HG03135 (cell line): ENCODE results near the gene ITGA2.
A peak's percentile ranks its signal among the peaks of the same experiment; 100 is the strongest.
"Not testable (repeated sequence)": the region's sequence is repeated elsewhere in the genome, so short reads cannot be mapped to it uniquely, and the experiment has no call there.

Experiments used
- ATAC-seq: cut with Tn5 transposase; IDR thresholded peaks from one replicate; pipeline ENCODE4 v1.9.1; 2021; ENCODE audit warnings: mild to moderate bottlenecking, moderate library complexity; ENCODE audit not compliant: unreplicated experiment

The ITGA2 gene

DNA sequence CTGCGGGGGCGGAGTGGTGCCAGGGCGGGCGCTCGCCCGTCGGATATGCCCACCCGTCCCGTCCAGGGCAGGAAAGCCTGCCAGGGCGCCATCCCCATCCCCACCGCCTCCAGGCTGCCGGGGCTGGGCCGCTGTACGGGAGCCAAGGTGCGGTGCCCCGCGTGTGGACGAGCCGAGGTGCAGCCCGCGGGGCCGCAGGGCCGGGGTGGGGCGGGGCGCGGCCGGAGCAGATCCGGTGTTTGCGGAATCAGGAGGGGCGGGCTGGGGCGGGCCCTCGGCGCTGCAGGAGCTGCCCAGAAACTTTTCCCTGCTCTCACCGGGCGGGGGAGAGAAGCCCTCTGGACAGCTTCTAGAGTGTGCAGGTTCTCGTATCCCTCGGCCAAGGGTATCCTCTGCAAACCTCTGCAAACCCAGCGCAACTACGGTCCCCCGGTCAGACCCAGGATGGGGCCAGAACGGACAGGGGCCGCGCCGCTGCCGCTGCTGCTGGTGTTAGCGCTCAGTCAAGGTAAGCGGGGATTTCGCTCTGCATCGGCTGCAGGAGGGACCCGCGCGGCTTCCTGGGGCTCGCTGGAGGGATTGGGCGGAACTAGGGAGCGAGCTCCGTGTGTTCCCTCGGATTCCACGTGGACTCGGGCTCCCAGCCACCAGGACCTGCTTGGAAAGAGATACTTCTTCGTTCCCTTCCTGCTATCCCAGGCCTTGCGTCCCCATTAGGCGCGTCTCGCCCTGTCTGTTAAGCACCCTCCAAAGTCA lies at the start of gene ITGA2:
Gene ITGA2 (plus strand): TSS at position 328 of the 756 bp plus-strand sequence. CDS start 117 bp downstream, at position 445.
- peak; percentile 64 for ATAC-seq

- peak; percentile 60 for ATAC-seq
These were observed 45.9 kb upstream of the ITGA2 start for GRCh38 chr5:52943285-52943684.

GRCh38 chr5:52943808-52944207 lies 45.3 kb upstream of the ITGA2 start:
- ATAC-seq: no peak

- no peak for ATAC-seq
These were observed 44.1 kb upstream of the ITGA2 start for GRCh38 chr5:52945040-52945439.

GRCh38 chr5:52947208-52947607 lies 41.9 kb upstream of the ITGA2 start:
- ATAC-seq: no peak

- ATAC-seq: no peak
These were observed 41.3 kb upstream of the ITGA2 start for GRCh38 chr5:52947851-52948250.

DNA sequence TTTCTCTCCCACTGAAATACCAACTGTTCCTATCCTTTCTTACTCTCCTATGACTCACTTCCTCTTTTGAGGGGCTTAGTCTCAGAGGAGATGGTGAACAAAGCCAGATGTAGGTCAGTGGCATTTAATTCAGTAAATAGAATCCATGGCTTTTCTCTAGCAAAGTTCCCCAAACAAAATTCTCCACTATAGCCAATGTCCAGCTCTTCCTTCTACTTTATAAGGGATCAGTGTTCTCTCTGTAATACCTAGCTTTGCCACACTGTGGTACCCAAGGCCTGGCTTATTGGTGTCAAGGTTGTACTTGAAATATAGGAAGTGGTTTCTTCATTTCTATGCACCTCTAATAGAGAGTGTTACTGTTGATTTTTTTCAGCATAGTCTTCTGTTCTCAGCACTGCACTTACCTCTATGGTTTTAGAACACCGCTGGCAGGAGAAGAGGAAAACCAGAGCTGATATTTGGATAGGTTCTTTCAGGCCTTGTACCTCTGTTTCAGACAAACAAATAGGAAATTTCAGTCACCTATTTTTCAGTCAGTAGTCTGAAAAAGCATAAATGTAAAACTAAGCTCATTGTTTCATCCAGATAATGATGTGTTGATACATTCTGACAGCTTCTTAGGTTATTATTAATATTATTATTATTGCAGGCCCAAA lies 40.6 kb upstream of the ITGA2 start:
- peak; percentile 99 for ATAC-seq

DNA sequence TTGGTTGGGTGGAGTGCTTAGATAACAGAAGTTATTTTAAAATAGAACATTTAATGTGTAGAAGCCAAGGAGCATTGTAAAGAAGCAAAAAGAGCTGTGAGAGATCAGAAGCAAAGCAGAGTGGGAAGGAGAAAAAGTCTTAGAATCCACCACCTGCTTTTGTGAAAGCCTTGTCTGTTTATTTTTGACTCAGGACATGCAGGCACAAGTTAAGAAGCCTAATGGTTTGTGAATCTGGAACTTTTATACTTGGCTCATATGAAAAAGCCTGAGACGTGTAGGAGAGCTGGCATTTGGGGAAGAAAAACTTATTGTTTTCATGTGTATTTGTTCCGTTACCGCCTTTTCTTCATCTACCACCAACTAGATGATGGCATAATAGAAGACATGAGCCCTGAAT lies 38.5 kb upstream of the ITGA2 start:
- ATAC-seq: no peak

- no peak for ATAC-seq
These were observed 36.7 kb upstream of the ITGA2 start for GRCh38 chr5:52952483-52952882.

DNA sequence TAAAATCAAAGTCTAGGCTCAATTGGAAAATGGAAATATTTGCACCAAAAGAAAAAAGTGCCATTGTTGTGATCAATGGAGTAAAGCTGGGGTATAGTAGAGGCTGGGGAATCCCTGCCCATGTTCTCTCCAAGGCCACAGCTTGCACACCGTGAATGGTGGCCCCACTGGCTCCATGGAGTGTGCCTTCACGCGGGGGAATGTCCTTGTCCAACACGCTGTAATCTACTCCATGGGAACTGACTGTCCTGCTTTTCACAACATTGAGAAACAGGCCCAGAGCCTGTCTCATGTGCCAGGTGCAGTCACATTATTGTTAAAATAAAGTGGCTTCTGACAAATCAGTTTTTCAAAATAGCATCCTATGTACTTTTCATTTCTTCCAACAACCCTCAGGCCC lies 33.1 kb upstream of the ITGA2 start:
- ATAC-seq: no peak

- ATAC-seq: no peak
These were observed 32.0 kb upstream of the ITGA2 start for GRCh38 chr5:52956915-52957747.

GRCh38 chr5:52961274-52961681 lies 27.9 kb upstream of the ITGA2 start:
- no peak for ATAC-seq

GRCh38 chr5:52963636-52964035 lies 25.5 kb upstream of the ITGA2 start:
- ATAC-seq: no peak

DNA sequence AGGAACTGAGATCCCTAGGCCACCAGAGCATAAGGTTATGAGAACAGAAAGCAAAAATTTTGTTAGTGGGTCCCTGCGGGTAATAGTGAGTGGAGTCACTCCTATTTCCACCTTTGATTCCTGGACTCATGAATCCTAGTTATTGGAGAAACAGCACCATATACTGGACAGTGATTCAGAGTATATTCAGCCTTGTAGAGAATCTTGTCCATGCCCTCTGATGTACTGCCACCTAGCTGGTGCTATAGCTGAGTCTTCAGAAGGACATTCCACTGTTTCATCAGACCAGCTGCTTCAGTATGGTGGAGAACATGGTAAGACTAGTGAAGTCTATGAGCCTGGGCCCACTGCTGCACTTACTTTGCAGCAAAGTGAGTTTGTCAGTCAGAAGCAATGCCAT lies 25.0 kb upstream of the ITGA2 start:
- no peak for ATAC-seq

DNA sequence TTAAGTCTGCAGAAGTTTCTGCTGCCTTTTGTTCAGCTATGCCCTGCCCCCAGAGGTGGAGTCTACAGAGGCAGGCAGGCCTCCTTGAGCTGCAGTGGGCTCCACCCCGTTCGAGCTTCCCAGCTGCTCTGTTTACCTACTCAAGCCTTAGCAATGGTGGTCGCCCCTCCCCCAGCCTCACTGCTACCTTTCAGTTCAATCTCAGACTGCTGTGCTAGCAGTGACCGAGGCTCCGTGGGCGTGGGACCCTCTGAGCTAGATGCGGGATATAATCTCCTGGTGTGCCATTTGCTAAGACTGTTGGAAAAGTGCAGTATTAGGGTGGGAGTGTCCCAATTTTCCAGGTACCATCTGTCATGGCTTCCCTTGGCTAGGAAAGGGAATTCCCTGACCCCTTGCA lies 13.0 kb upstream of the ITGA2 start:
- ATAC-seq: not testable (repeated sequence)

- no peak for ATAC-seq
These were observed 11.8 kb upstream of the ITGA2 start for GRCh38 chr5:52977264-52977897.

- no peak for ATAC-seq
These were observed 7.6 kb upstream of the ITGA2 start for GRCh38 chr5:52981507-52981906.

DNA sequence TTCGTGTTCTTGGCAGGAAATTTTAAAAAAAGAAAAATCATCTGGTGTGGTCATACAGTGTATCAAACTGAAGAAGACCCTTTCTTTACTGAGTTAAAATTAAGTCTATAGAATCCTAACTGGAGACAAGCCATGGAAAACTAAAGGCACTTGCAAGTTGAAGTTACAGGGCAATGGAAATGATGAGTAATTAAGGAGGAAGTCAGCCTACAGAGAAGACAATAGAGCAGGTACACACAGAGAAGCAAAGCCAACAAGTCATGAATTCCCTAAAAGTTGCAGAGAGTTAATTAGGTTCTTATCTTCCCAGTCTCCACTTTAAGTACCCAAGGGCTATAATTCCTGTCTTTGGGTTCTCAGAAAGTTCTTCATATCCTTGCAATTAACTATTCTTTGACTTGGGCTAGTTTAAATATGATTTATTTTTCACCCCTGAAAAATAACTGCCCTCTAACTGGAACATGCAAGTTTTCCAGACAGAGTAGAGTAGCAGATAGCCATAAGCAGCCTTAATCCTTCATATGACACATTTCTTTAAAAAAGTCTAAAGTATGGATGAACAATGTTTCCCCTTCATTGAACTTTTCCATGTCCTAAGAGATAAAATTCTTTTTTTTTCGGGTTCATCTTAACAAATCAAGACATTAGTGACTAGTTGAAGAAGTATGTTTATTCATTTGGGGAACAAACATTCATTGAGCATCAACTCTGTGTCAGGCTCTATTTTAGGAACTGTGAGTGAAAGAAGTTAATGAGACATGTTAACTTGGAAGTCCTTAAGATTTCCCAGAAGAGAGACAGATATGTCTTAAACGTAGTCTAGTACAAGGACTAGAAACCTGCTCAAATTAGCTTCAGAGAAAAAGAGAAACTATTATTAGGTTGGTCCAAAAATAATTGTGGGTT lies 5.2 kb upstream of the ITGA2 start:
- no peak for ATAC-seq

- no peak for ATAC-seq
These were observed 3.8 kb upstream of the ITGA2 start for GRCh38 chr5:52985306-52985705.

DNA sequence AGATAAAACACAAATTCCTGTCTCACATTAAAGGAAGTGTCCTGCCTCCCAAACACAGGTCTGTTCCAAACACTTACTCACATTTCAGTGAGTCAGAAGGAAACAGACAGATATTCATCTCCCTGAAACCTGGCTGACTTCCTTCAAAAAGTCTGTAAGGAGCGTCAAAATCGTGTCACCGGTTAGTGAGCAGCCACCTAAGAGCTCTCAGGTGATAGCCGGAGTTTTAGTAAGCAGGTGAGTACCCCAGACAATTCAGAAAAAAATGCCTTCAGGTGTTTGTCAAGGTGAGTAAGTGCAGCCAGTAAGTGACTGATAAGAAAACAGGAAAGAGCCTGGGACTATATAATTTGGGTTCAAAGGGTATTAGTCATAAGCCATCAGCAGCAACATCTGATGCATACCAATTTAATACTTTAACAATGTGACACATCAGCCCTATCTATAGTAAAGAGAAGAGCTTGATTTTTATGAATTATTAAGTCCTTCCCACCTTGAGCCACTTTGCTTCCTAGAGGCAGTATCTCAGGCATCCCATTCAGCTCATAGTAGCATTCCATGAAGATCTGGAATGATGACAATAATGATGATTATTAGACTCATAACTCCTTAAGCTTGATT lies 1.3 kb upstream of the ITGA2 start:
- no peak for ATAC-seq
